H1 (cell line): ENCODE results near the gene KDELR1. TPM values are rescaled to one million over a fixed set of nuclear protein-coding genes. Genes with fewer than 3 reads are reported as not detected.

ENCODE experiments used
- CTCF ChIA-PET: fragments of 300-600 bp; sonication (Branson Sonifier 250); formaldehyde crosslinking; loops from one replicate; lab custom pipeline; 2021; ENCODE audit not compliant: partially characterized antibody; lab: Charles Lee
- POLR2A ChIA-PET: fragments of 300-600 bp; sonication (Branson Sonifier 250); formaldehyde crosslinking; loops from one replicate; lab custom pipeline; 2021; ENCODE audit warnings: inconsistent platforms; ENCODE audit not compliant: partially characterized antibody; lab: Charles Lee
- DNase-seq, 2 experiments: peaks; one replicate each; pipeline versions ENCODE4 v3.0.0 to v3.0.0-alpha.2; 2010 to 2022; ENCODE audit warnings: low spot score in 2 of 2, low read depth in 1 of 2, mixed read lengths in 1 of 2
- FAIRE-seq: peaks from 2 replicates; lab custom pipeline; 2011; peaks lifted over from hg19 to GRCh38; lab: Jason Lieb, UNC
- H2AFZ ChIP-seq: 2 replicates; pipeline ENCODE4 v1.8.1; 2012; ENCODE audit warnings: low read length, inconsistent platforms
- H2AK5ac ChIP-seq: 2 replicates; pipeline ENCODE4 v1.6.1; 2013; ENCODE audit warnings: low read depth, low read length
- H2BK120ac ChIP-seq: replicated peaks from 2 replicates; pipeline ENCODE3; 2013; ENCODE audit warnings: low read depth, low read length, inconsistent platforms
- H2BK12ac ChIP-seq: 2 replicates; pipeline ENCODE4 v1.6.1; 2013; ENCODE audit warnings: low read depth, low read length
- H2BK15ac ChIP-seq: 2 replicates; pipeline ENCODE4 v1.6.1; 2013; ENCODE audit warnings: low read length
- H2BK20ac ChIP-seq: 2 replicates; pipeline ENCODE4 v1.6.1; 2013; ENCODE audit warnings: low read length
- H2BK5ac ChIP-seq: 2 replicates; pipeline ENCODE4 v1.6.1; 2013; ENCODE audit warnings: low read depth, low read length
- H3K14ac ChIP-seq: 2 replicates; pipeline ENCODE4 v1.6.1; 2013; ENCODE audit warnings: inconsistent platforms; ENCODE audit not compliant: insufficient read length
- H3K18ac ChIP-seq: 2 replicates; pipeline ENCODE4 v1.6.1; 2013; ENCODE audit warnings: low read length; ENCODE audit errors: extremely low read depth
- H3K23ac ChIP-seq: 2 replicates; pipeline ENCODE4 v1.6.1; 2013; ENCODE audit warnings: inconsistent platforms; ENCODE audit not compliant: insufficient read length
- H3K23me2 ChIP-seq: 2 replicates; pipeline ENCODE4 v1.6.1; 2013; ENCODE audit warnings: low read depth, low read length
- H3K27ac ChIP-seq: 2 replicates; pipeline ENCODE4 v1.6.1; 2011; ENCODE audit warnings: low read depth, low read length, inconsistent platforms
- H3K27me3 ChIP-seq, 4 experiments: replicated peaks in 1 of 4; 1 replicate in 1 of 4; 2 replicates in 3 of 4; pipeline versions ENCODE4 v1.6.1 to v1.8.1; 2011 to 2013; ENCODE audit warnings: low read length in 3 of 4, mild to moderate bottlenecking in 3 of 4, inconsistent platforms in 2 of 4, mixed read lengths in 2 of 4, moderate library complexity in 1 of 4; ENCODE audit not compliant: control insufficient read depth in 3 of 4, insufficient read depth in 3 of 4; ENCODE audit errors: extremely low read depth in 1 of 4
- H3K36me3 ChIP-seq, 4 experiments: 2 replicates each; pipeline versions ENCODE4 v1.6.1 to v1.8.1; 2011 to 2013; ENCODE audit warnings: mild to moderate bottlenecking in 4 of 4, low read length in 3 of 4, moderate library complexity in 2 of 4, control low read depth in 1 of 4, inconsistent platforms in 1 of 4; ENCODE audit not compliant: insufficient read depth in 4 of 4, control insufficient read depth in 2 of 4
- H3K4ac ChIP-seq: replicated peaks from 2 replicates; pipeline ENCODE3; 2013; ENCODE audit warnings: low read length, low read depth, mixed read lengths, inconsistent platforms; ENCODE audit not compliant: insufficient read length
- H3K4me1 ChIP-seq, 4 experiments: replicated peaks in 1 of 4; 1 replicate in 1 of 4; 2 replicates in 3 of 4; pipeline versions ENCODE4 v1.6.1 to v1.8.1; 2011 to 2013; ENCODE audit warnings: low read length in 3 of 4, inconsistent platforms in 2 of 4, mixed read lengths in 1 of 4; ENCODE audit not compliant: insufficient read depth in 4 of 4, control insufficient read depth in 3 of 4
- H3K4me2 ChIP-seq, 2 experiments: 2 replicates each; pipeline versions ENCODE4 v1.6.1 to v1.8.1; 2011 to 2013; ENCODE audit warnings: low read depth in 2 of 2, low read length in 2 of 2, control low read depth in 1 of 2, inconsistent platforms in 1 of 2, mild to moderate bottlenecking in 1 of 2; ENCODE audit not compliant: insufficient read depth in 1 of 2
- H3K4me3 ChIP-seq, 4 experiments: fragments of 200-600, 300-600 bp in 1 of 4; sonication (generic), shearing (Covaris generic), sonication (Bioruptor Twin) in 1 of 4; 2 replicates each; pipeline versions ENCODE4 v1.5.1 to v1.8.1; 2011 to 2016; ENCODE audit warnings: low read length in 4 of 4, low read depth in 3 of 4, control low read depth in 2 of 4, inconsistent platforms in 2 of 4, mild to moderate bottlenecking in 2 of 4, mixed read lengths in 1 of 4, moderate library complexity in 1 of 4; ENCODE audit not compliant: insufficient read depth in 2 of 4; ENCODE audit errors: extremely low read depth in 1 of 4
- H3K56ac ChIP-seq: replicated peaks from 2 replicates; pipeline ENCODE3; 2013; ENCODE audit warnings: low read depth, mild to moderate bottlenecking, mixed read lengths, low read length, inconsistent platforms; ENCODE audit not compliant: insufficient read length
- H3K79me1 ChIP-seq: 2 replicates; pipeline ENCODE4 v1.6.1; 2013; ENCODE audit warnings: low read depth, low read length, control low read depth
- H3K79me2 ChIP-seq, 2 experiments: 2 replicates each; pipeline versions ENCODE4 v1.6.1 to v1.8.1; 2012 to 2013; ENCODE audit warnings: low read length in 2 of 2, mild to moderate bottlenecking in 2 of 2, inconsistent platforms in 1 of 2; ENCODE audit not compliant: insufficient read depth in 2 of 2, control insufficient read depth in 1 of 2
- H3K9ac ChIP-seq, 4 experiments: replicated peaks in 1 of 4; 1 replicate in 1 of 4; 2 replicates in 3 of 4; pipeline versions ENCODE4 v1.6.1 to v1.8.1; 2011 to 2013; ENCODE audit warnings: low read depth in 3 of 4, low read length in 3 of 4, control low read depth in 2 of 4, mild to moderate bottlenecking in 2 of 4, moderate library complexity in 2 of 4, inconsistent platforms in 1 of 4; ENCODE audit errors: extremely low read depth in 1 of 4
- H3K9me3 ChIP-seq, 2 experiments: 2 replicates each; pipeline versions ENCODE4 v1.6.1 to v1.8.1; 2012 to 2013; ENCODE audit warnings: mild to moderate bottlenecking in 2 of 2, moderate library complexity in 2 of 2, control low read depth in 1 of 2, inconsistent platforms in 1 of 2, low read depth in 1 of 2, low read length in 1 of 2, mixed read lengths in 1 of 2; ENCODE audit not compliant: insufficient read depth in 2 of 2
- H4K20me1 ChIP-seq, 2 experiments: replicated peaks in 1 of 2; 2 replicates each; pipeline versions ENCODE3 to v1.8.1; 2011 to 2013; ENCODE audit warnings: inconsistent platforms in 2 of 2, low read length in 2 of 2, mild to moderate bottlenecking in 1 of 2; ENCODE audit not compliant: insufficient read depth in 2 of 2, control insufficient read depth in 1 of 2
- H4K5ac ChIP-seq: 2 replicates; pipeline ENCODE4 v1.6.1; 2013; ENCODE audit warnings: low read length, low read depth, mixed read lengths, inconsistent platforms; ENCODE audit not compliant: insufficient read length
- H4K8ac ChIP-seq: 2 replicates; pipeline ENCODE4 v1.8.0; 2013; ENCODE audit warnings: mild to moderate bottlenecking, moderate library complexity, low read length, inconsistent platforms; ENCODE audit not compliant: insufficient read depth; ENCODE audit errors: extremely low read depth
- H4K91ac ChIP-seq: replicated peaks from 2 replicates; pipeline ENCODE3; 2013; ENCODE audit warnings: low read length, mixed read lengths, inconsistent platforms; ENCODE audit not compliant: insufficient read length
- CHD1 ChIP-seq: IDR thresholded peaks from 2 replicates; pipeline ENCODE4 v1.6.1; 2012; ENCODE audit warnings: low read depth, low read length, improper control_type of control experiment
- FOSL1 ChIP-seq: IDR thresholded peaks from 2 replicates; pipeline ENCODE4 v1.6.1; 2011; ENCODE audit warnings: mild to moderate bottlenecking, low read depth, low read length, moderate library complexity; ENCODE audit not compliant: insufficient read depth
- KDM4A ChIP-seq: IDR thresholded peaks from one replicate; pipeline ENCODE4 v1.7.1; 2012; ENCODE audit warnings: low read depth, mild to moderate bottlenecking, moderate library complexity, low read length, inconsistent platforms; ENCODE audit not compliant: severe bottlenecking
- KDM5A ChIP-seq: fragments of 200-600 bp; IDR thresholded peaks from 2 replicates; pipeline ENCODE4 v1.7.1; 2012; ENCODE audit warnings: mild to moderate bottlenecking, low read length, inconsistent platforms, mixed read lengths
- RBBP5 ChIP-seq: IDR thresholded peaks from 2 replicates; pipeline ENCODE4 v1.7.1; 2012; ENCODE audit warnings: low read depth, mild to moderate bottlenecking, inconsistent platforms, low read length, moderate library complexity, borderline replicate concordance
- SIRT6 ChIP-seq: IDR thresholded peaks from one replicate; pipeline ENCODE4 v1.7.1; 2012; ENCODE audit warnings: low read length, inconsistent platforms
- SUZ12 ChIP-seq: fragments of 200-600 bp; sonication (generic); IDR thresholded peaks from 2 replicates; pipeline ENCODE4 v1.6.1; 2012; ENCODE audit warnings: mild to moderate bottlenecking, inconsistent platforms, low read length, moderate library complexity, mixed read lengths
- TAF1 ChIP-seq: IDR thresholded peaks from 2 replicates; pipeline ENCODE4 v1.6.1; 2011; ENCODE audit warnings: mild to moderate bottlenecking, low read depth, low read length
- TAF7 ChIP-seq: optimal IDR thresholded peaks from 2 replicates; pipeline ENCODE3; 2011; ENCODE audit warnings: low read depth, mild to moderate bottlenecking, inconsistent platforms, low read length, moderate library complexity, borderline replicate concordance
- TEAD4 ChIP-seq: IDR thresholded peaks from 2 replicates; pipeline ENCODE4 v1.6.1; 2012; ENCODE audit warnings: low read depth, low read length, inconsistent platforms, mixed read lengths
- ZNF274 ChIP-seq: IDR thresholded peaks from 2 replicates; pipeline ENCODE4 v1.7.0; 2012; ENCODE audit warnings: low read length, borderline replicate concordance; ENCODE audit errors: extremely low read depth
- WGBS, 2 experiments: shearing (Covaris generic) in 1 of 2; methylation state at CpG; one replicate each; pipeline versions ENCODE4 v1.1.6 to v1.1.7; 2013 to 2015; ENCODE audit warnings: low lambda C conversion rate in 2 of 2, mixed read lengths in 2 of 2, inconsistent platforms in 1 of 2, low coverage in 1 of 2, missing lambda C conversion rate in 1 of 2; ENCODE audit not compliant: insufficient replicate concordance in 2 of 2, insufficient coverage in 1 of 2, insufficient read length in 1 of 2; ENCODE audit errors: extremely low coverage in 1 of 2, missing lambda C conversion rate in 1 of 2; 5-methylcytosine and 5-hydroxymethylcytosine counted together
- polyA plus RNA-seq, 7 experiments: library from polyadenylated mRNA; depleted of rRNA in 3 of 7; stranded (reverse) in 5 of 7; unstranded in 2 of 7; fragments of >200 nt in 5 of 7; fragments of 200-250 nt in 2 of 7; gene quantifications; 1 replicate in 5 of 7; 2 replicates in 1 of 7; 4 replicates in 1 of 7; pipeline versions ENCODE4 v1.2.1 to v1.2.3, GENCODE V29; 2011 to 2013; ENCODE audit warnings: missing spikeins in 2 of 7, mixed read lengths in 2 of 7
- total RNA-seq: library from RNA; stranded (reverse); fragmentation: NEBNext Ultra II Directional; extraction: Animal tissue kit (Norgen Biotek cat#: 25700); gene quantifications from 2 replicates; pipeline ENCODE4 v1.2.1, GENCODE V29; 2021
- TF ChIP-seq, protein P1 (sequence below): IDR thresholded peaks from 2 replicates; pipeline ENCODE4 v1.6.1; 2012; ENCODE audit warnings: inconsistent platforms
- TF ChIP-seq, protein P2 (sequence below): IDR thresholded peaks from 2 replicates; pipeline ENCODE4 v1.6.1; 2011; ENCODE audit warnings: low read depth, mild to moderate bottlenecking, low read length; ENCODE audit not compliant: insufficient read depth

Gene KDELR1
- total and polyA plus RNA-seq, 2 of the 8 experiments (the other 6 are each of a cell fraction or from before 2014, with no cell fraction given), result 225 to 231 TPM

DNA sequence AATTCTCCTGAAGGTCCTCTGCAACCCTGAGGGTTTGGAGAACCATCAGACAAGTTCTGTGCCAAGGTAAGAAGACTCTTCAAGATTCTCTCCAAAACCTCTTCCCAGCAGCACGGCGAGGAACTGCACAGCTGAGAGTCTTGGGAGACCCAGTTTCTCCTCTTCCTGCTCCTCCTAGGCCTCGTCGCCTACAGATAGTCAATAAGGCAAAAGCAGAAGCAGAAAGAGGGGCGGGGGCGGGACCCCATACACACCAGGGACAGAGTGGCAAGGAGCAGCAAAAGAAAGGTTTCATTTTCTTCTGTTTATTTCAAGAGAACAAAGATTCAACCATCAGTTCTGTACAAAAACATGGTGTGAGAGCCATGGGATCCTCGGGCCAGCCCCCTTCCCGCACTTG lies 9.1 kb downstream of the KDELR1 start:
- no peak overlapping the region for H3K23ac ChIP-seq
- H2BK12ac ChIP-seq, result no peak overlapping the region
- FAIRE-seq (no peak), DNase-seq (no peak)
- H3K23me2 ChIP-seq, result no peaks in the 10 kb centered on the region
- H4K91ac ChIP-seq, result no peak overlapping the region
- H3K18ac ChIP-seq, result no peak overlapping the region
- ChIA-PET CTCF (interaction anchor here (1.1 to 2.1 kb wide), 4 partner anchors 9 to 31 kb away, joined by 3 to 7 read pairs (median 6); partner anchors contain the start of genes GRIN2D and KDELR1), POLR2A (interaction anchor here (1.0 to 1.8 kb wide), 3 partner anchors 19 to 43 kb away, joined by 3 to 9 read pairs (median 5); partner anchors contain the start of genes SYNGR4 and TMEM143)
- no peak overlapping the region for H2BK120ac ChIP-seq
- no peaks in the 10 kb centered on the region for H3K4me1 ChIP-seq
- H3K9ac ChIP-seq, result no peak overlapping the region
- no peaks in the 10 kb centered on the region for H3K79me1 ChIP-seq
- no peak overlapping the region for H3K14ac ChIP-seq
- no peak overlapping the region for H3K56ac ChIP-seq
- no peak overlapping the region for H3K4ac ChIP-seq
- no peak overlapping the region for H2BK20ac ChIP-seq
- peaks cover 0 to 8% of the 10 kb centered on the region in 2 experiments for H4K20me1 ChIP-seq
- no peak overlapping the region for H4K8ac ChIP-seq
- no peaks in the 10 kb centered on the region for H3K27me3 ChIP-seq
- no peaks in the 10 kb centered on the region for H3K79me2 ChIP-seq
- H3K9me3 ChIP-seq, result no peaks in the 10 kb centered on the region
- H3K27ac ChIP-seq, result no peak overlapping the region
- peaks cover 9 to 47% (median 34%) of the 10 kb centered on the region in 4 experiments; a peak in 7 of 8 replicates for H3K36me3 ChIP-seq
- no peak overlapping the region for H2AFZ ChIP-seq
- WGBS, 2 experiments, result 95% methylated on average over 7 of the region's 8 CpGs; no CpG with 5 or more reads in 1 of the 2 experiments
- no peak overlapping the region for H2BK5ac ChIP-seq
- no peak overlapping the region for H4K5ac ChIP-seq
- no peak for TF ChIP-seq KDM4A
- TF ChIP-seq TAF1, result no peak
- TF ChIP-seq TAF7, result no peak
- no peak for TF ChIP-seq FOSL1
- TF ChIP-seq RBBP5, result no peak
- TF ChIP-seq ZNF274, result no peak
- TF ChIP-seq TEAD4, result no peak
- TF ChIP-seq, protein P1, sequence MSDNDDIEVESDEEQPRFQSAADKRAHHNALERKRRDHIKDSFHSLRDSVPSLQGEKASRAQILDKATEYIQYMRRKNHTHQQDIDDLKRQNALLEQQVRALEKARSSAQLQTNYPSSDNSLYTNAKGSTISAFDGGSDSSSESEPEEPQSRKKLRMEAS, result no peak
- TF ChIP-seq, protein P2, sequence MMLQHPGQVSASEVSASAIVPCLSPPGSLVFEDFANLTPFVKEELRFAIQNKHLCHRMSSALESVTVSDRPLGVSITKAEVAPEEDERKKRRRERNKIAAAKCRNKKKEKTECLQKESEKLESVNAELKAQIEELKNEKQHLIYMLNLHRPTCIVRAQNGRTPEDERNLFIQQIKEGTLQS, result no peak
- TF ChIP-seq CHD1, result no peak
- TF ChIP-seq SUZ12, result no peak
- TF ChIP-seq KDM5A, result no peak
- no peak for TF ChIP-seq SIRT6
- no peak overlapping the region for H2AK5ac ChIP-seq
- H3K4me2 ChIP-seq, result no peak overlapping the region
- no peak overlapping the region for H3K4me3 ChIP-seq
- H2BK15ac ChIP-seq, result no peak overlapping the region
